Activated T-cell treated with anti-CD3 and anti-CD28 coated beads for 48 hours (primary cell): Measurements from ENCODE around the gene PDE4D.
"Not testable (repeated sequence)": the region's sequence is repeated elsewhere in the genome, so short reads cannot be mapped to it uniquely, and the experiment has no call there.

Experiments
- DNase-seq: peaks from one replicate; pipeline ENCODE4 v3.0.0-alpha.2; 2020; ENCODE audit warnings: low read depth

Gene PDE4D

DNA sequence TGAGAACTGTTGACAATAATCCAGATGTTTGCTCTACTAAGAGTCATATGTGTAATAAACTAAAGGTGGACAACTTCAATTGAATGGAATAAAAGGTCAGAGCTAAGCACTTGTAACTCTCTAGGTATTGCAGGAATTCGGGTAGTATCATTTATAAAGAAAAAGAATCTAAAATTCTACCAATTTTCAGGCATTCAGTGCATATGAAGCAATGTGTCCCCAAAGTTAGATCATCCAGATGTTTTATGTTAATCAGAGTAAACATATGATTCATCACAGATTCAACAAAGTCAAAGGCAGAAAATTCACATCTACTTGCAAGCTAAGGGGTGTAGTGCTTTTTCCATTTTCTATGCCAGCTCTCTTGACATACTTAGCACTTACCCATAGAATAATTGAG lies 477.1 kb downstream of the PDE4D start:
- DNase-seq: no peak

DNA sequence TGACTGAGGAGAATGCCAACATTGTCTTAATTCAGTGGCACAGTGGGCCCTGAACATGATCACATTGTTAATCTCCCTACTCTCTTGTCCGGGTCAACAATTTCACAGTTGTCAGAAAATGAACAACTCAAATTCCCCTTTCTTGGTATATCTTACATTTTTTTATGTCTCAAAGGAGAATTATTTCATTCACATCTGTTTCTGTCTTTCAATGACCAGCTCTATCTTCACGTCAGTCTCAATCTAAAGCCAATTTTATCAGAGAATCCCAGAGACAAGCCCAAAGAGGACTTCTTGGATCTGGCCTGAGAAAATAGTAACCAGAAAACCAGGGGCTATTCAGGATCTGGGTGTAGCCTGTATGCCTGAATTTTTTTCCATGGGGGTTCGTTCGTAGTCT lies 477.5 kb downstream of the PDE4D start:
- DNase-seq: no peak

DNA sequence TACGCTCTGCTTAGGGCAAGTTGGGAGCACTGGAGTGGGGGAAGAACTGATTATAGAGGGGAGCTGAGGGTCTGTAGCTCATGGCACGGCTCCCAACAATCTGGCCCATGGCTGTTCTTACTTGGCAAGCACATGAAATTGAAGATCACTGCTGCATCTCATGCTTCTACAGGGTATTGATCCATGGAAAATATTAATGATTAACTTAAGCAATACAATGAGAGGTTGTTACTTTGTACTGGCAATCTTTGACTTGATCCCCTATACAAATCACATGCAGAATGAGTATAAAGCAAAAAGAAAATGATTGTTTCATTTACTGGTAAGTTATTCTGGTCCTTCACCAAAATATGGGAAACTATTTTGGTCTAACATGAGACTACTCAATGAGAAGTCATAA lies 481.1 kb downstream of the PDE4D start:
- DNase-seq: no peak

DNA sequence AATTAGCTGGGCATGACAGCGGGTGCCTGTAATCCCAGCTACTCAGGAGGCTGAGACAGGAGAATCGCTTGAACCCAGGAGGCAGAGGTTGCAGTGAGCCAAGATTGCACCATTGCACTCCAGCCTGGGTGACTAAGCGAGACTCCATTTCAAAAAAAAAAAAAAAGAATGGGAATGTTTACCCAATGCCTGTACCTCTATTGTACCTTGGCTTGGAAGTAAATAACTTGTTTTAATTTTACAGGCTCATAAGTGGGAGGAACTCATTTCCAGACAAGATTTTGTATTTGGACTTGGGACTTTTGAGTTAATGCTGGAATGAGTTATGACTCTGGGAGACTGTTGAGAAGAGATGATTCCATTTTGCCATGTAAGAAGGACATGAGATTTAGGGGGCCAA lies 484.5 kb downstream of the PDE4D start:
- DNase-seq: not testable (repeated sequence)

DNA sequence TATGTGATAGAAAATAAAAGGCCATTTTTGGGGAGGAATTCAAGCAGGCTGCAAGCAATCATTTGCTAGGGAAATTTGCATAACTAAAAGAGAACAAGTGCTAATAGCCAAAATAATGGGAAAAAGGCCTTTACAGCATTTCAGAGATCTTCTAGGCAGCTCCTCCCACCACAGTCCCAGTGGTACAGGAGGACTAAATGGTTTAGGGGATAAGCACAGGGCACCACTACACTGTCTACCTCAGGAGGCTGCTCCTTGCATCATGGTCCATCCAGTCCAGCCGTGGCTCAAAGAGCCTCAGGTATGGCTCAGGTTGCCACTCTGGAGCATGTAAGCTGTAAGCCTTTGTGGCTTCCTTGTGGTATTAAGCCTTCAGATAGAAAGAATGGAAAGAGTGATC lies 485.6 kb downstream of the PDE4D start:
- DNase-seq: no peak

DNA sequence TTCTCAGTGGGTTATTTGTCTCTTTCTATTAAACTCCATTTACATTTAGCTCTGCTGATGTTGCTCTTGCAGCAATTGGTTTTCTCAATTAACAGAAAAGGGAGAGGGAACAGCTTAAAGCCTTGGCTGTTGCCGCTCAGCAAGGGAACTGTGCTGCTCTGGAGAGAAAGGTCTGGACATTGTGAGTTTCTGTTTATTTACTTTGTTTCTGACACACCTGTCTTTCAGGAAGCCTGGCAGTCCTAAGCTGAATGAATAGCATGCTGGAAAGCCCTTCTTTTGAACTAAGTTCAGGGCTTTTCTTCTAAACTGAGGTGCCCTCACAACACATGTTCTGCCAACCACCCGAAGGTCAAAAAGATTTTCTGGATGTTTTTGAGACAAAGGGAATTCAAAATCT lies 491.9 kb downstream of the PDE4D start:
- no peak for DNase-seq

DNA sequence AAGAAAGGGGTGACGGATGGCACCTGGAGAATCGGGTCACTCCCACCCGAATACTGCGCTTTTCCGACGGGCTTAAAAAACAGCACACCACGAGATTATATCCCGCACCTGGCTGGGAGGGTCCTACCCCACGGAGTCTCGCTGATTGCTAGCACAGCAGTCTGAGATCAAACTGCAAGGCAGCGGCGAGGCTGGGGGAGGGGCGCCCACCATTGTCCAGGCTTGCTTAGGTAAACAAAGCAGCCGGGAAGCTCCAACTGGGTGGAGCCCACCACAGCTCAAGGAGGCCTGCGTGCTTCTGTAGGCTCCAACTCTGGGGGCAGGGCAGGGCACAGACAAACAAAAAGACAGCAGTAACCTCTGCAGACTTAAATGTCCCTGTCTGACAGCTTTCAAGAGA lies 498.6 kb downstream of the PDE4D start:
- DNase-seq: not testable (repeated sequence)

DNA sequence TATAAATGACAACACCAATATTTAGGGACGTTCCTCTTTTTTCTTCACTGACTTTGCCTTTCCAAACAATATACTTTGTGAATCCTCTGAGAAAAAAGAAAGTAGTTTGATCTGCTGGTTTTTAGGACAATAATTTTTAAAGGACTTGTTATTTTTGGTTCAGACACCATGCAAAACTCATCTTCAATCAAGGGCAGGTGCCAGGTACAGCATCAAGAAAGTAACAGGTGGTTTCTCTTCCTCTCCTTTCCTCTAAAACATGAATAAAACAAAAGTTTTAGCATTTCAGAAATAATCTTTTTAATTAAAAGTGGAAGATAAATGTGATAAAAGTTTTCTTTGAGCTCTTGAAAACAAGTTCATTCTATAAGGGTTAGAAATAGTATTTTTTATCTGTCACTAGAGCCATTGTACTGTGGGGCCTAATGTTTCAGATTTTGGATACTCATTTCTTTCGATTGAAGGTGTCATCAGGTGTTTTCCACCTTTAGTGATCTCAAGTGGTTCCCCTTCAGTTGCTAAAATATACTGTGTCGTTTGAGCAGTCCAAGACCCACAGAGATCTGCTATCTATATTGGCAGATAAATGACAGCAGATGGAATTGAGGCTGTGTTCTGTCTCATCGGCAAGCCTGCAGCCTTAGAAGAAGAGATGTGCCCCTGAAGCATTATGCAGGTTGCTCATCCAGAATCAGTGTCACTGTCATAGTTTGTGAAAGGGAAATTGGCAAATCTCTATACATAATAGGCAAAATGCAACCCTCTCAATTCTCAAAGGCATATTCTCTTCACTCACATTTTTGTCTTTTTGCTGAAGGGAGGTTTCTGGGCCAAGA lies 499.7 kb downstream of the PDE4D start:
- DNase-seq: no peak

DNA sequence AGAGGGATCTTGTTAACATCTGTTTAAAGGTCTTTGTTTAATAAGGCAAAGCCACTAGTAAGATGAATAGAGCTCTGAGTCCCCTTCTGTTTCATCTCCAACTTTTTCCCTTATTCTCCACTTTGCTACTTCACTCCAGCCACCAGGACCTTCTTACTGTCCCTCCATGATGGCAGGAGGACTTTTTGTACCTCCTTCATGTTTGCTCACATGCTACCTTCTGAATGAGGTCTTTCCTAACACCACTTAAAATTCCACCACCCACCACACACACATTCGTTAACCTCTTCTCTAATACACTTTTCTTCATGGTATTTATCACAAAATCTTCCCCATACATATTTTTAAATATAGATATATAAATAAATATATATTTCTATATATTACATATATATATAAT lies 501.9 kb downstream of the PDE4D start:
- no peak for DNase-seq

DNA sequence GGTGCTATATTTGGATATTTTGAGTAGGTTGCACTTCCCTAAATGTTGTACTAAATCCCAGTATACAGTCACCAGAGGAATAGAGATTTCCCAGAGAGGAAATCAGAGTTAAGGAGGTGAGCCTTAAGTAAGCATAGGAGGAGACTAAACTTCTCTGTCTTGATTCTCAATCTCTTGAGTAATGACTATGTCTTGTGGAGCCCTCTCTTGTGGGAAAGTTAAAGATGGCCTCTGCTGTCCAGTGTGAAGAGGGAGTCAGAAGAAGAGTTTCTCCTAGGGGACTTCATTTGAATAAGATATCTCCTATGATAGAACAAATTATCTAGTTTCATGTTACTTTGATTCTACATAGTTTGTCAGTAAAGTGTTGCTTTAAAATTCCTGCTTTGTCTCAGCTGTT lies 502.5 kb downstream of the PDE4D start:
- no peak for DNase-seq

DNA sequence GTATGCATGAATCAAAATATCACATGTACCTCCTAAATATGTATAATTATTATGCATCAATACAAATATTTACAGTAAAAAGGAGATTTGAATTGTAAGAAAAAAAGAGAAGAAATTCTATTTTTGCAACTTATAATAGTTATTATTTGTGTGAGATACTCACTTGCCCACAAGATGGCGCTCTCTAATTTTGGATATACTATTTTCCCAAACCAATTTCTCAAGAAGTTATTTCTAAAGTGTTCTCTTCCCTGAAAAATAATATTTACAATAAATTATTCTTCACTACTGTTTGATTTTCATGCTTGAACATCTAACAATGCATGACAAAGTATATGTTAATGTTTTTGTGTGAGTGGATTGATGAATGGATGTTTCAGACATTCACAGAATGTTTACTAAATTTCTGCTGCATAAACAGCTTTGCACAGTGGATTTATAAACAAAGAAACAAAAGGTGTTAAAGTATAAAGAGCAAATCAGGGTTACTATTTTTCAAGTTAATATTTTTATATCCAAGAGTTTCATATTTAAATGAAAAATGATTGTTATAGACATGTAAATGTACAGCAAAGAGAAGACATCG lies 503.4 kb downstream of the PDE4D start:
- no peak for DNase-seq

DNA sequence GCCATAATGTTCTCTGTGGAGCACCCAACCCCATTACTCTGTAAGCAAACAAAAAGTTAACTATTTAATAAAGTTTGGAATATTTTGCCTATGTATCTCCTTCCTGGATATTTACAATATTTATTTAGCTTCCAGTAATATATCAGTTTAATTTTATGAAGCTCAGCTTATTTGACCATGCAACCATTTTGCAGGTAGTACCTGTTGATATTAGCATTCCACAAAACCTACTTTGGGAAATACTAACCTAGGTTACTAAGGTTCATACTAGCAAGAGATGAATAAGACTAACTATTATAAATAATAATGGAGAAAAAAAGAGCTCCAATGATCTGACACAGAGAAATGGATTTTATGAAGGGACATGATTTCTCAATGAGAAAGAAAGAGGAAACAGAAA lies 506.4 kb downstream of the PDE4D start:
- DNase-seq: no peak

DNA sequence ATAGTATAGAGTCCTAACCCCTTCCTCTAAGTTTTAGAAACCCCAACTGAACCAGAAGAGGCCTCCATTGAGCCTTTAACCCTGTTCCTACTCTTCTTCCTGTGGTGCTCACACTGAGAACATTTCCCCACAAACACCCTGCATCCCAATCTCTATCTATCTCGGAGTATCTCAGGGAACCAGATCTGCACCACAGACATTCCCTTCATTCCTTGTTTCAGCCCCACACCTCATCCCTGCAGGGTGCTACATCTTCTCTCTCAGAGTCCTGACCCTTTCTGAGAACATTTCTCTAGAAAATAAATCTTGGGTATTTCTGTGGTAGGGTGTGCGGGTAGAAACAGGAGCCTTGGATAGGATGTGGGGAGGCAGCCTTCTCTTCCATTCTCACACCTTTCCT lies 507.8 kb downstream of the PDE4D start:
- DNase-seq: no peak

DNA sequence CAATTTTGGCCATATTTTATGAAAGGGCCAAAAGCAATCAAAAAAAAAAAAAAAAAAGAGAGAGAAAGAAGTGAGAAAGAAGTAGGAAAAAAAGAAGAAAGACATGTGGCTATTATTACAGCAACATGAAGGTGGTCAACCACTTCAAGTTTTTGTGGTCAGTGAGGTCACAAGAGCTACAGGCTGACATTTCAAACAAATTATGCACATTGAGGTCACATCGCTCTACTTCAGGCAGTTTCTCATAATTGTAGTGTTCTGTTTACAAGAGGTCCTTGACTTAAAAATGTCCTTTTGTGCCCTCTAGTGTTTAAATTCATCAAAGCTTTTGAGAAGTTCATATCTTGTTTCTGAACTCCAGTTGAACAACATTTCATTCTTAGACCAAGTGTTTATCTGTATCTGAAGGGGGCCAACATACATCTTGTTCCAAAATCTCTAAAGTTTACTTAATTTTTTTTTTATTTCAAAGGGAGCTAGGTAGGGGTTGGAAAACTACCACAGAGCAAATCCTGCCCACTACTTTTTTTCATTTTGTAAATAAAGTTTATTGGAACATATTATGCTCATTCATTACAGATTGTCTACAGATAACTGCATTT lies 513.1 kb downstream of the PDE4D start:
- no peak for DNase-seq

DNA sequence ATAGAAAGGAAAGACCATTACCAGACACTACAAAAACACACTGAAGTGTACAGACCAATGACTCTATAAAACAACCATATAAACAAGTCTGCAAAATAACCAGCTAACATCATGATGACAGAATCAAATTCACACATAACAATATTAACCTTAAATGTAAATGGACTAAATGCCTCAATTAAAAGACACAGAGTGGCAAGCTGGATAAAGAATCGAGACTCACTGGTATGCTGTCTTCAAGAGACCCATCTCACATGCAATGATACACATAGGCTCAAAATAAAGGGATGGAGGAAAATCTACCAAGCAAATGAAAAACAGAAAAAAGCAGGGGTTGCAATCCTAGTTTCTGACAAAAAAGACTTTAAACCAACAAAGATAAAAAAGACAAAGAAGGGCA lies 519.5 kb downstream of the PDE4D start:
- not testable (repeated sequence) for DNase-seq

DNA sequence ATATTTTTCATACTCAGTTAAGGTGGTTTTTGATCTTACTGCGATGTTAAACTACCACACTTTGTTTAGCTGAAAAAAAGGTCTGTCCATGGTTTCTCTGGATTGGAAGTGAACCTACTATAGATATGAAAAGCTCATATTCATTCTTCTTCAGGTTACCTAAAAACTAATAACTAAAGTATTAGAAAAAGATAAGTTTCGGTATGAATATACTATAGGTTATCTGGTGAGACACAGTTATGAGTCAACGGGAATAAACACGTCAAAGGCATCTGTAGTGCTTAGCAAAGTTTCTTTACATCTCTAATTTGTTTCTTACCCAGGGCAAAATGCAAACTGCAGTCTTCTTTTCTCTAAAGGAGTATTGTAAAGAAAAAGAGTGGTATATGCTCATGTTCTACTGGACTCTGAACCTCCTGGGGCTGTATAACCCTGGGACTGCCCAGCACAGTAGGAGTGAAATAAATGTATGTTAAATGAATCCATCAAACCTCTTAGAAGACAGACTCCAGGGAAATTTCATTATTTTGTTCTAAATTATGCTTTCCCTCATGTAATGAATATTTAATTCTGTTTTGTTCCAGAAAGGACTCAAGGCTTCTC lies 521.9 kb downstream of the PDE4D start:
- no peak for DNase-seq

DNA sequence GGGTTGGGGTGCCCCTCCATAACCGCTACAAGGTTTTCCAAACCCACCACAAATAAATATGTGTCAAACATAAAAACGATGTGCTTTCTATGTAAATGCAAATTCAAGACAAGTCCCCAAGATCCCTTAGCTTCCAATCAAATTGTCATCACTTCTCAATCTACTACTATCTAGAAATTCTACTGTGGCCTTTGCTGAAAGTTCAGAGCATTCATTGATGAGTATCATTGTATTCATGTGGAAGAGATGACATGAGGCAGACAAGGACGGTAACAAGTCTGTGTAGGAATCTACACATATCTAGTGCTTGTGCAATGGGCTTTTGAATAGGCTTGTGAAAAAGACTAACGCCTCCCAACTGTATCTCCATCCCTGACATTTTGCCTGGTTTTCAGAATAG lies 524.6 kb downstream of the PDE4D start:
- DNase-seq: no peak

DNA sequence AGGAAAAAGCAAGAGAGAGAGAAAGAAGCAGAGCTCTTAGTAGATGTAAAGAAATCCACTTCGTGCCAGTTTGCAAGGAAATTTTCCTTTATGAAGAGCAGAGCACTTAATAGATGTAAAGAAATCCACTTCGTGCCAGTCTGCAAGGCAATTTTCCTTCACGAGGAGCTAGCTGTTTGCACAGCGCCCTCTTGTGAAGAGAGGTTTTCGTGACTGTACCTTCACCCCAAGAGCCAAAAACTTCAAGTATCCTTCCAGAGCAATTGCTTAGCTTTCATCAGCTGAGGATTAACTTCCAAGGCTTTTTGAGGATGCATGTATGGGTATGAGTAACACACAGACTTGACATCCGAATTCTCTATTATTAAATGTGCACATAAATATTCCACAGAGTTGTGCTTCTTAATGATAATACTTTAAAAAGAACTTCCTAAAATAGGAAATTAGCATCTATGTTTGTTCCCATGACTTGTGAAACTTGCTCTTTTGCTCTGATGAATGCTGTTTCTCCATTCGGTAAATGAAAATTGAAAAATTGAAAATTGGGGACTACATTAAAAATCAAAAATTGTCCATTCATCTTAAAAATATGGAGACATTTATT lies 525.6 kb downstream of the PDE4D start:
- peak; percentile 12 for DNase-seq

DNA sequence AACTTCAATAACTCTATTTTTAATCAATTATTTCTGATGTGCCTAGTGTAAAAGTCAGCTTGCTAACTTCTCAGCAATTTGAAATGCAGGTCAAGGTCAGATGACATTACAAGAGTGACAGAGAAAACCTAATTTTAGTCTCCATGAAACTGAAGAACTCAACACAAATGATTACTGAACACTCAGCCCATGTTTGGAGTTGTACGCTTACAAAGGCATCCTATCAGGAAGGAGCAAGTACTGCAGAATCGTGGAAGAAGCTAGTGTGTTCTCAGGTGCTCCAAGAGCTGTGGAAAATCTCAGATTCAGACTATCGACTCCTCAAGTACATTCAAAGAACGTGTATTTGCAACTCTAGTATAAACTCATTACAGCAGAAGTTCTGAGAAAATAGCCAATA lies 526.7 kb downstream of the PDE4D start:
- no peak for DNase-seq

DNA sequence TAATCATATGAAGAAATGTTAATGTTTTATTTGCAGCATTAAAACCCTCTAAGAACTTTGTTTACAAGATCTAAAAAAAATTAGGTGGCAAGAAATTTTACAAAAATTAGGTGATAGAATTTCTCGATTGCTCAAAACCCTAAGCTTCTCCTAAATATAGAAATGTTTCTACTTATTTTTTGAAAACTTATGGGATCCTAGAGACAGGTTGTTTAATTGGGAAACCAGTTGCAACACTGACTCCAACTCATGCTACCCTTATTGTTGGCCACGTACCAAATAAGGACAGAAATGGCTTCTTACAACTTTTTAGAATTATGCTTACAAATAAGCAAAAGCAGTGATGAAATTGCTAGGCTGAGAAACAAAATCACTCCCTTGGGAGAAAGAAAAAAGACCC lies 531.1 kb downstream of the PDE4D start:
- no peak for DNase-seq

DNA sequence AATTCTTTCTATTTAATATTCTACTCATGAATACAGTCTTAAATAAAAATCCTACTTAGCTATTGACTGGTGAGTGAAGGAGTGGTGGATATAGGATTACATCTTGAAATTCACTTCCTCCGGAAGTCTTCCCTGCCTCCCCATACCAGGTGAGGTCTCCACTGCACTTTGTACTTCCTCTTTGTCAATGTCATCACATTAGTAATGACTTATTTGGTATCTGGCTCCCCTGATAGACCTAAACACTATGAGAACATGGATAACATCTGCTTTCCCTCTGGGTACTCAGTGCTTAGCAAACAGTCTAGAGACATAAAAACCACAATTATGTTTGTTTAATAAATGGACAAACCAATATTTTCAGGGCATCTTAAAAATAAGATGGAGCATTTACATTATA lies 532.1 kb downstream of the PDE4D start:
- DNase-seq: no peak

DNA sequence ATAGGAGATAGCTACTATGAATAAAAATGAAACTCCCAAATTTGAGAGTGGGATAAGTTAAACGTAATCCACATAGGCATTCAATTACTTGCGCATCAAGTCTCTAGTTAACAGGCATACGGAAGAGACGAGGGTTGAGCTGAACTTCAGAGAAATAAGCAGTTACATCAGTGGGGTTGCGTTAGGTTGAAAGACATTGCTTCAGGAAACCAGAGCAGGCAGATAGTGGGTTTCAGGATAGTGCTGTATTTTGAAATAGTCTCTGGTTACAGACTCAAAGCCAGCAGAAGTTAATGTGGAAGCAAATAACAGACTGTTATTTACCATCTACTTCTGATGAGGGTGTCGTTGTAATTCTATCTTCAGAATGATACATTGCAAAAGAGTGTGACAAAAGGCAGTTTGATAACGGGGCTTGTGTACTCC lies 533.4 kb downstream of the PDE4D start:
- DNase-seq: no peak
